Measurements from ENCODE around the gene LPIN3. TPM values are rescaled to one million over a fixed set of nuclear protein-coding genes. Genes with fewer than 3 reads are reported as not detected.

Gene LPIN3
- total and polyA plus RNA-seq, 2 experiments from 2014 or later, result 18.1 to 22.4 TPM

- Histone ChIP-seq H3K4me2 (no peak overlapping the region), H3K79me2 (no peaks in the 10 kb centered on the region), H3K9me3 (ENCODE audit: low read depth) (no peaks in the 10 kb centered on the region), H3K36me3 (replicated peaks; ENCODE audit: insufficient read depth, low read depth) (no peaks in the 10 kb centered on the region), H3K27me3 (no peaks in the 10 kb centered on the region), H3K9me2 (replicated peaks; ENCODE audit: insufficient read depth) (no peaks in the 10 kb centered on the region), H3K27ac (no peak overlapping the region), H3K4me3 (no peak overlapping the region), H2AFZ (no peak overlapping the region), H4K20me1 (ENCODE audit: insufficient read depth, poor library complexity, severe bottlenecking) (no peaks in the 10 kb centered on the region), H3K4me1 (ENCODE audit: insufficient read depth) (no peaks in the 10 kb centered on the region)
- TF ChIP-seq, protein P1, sequence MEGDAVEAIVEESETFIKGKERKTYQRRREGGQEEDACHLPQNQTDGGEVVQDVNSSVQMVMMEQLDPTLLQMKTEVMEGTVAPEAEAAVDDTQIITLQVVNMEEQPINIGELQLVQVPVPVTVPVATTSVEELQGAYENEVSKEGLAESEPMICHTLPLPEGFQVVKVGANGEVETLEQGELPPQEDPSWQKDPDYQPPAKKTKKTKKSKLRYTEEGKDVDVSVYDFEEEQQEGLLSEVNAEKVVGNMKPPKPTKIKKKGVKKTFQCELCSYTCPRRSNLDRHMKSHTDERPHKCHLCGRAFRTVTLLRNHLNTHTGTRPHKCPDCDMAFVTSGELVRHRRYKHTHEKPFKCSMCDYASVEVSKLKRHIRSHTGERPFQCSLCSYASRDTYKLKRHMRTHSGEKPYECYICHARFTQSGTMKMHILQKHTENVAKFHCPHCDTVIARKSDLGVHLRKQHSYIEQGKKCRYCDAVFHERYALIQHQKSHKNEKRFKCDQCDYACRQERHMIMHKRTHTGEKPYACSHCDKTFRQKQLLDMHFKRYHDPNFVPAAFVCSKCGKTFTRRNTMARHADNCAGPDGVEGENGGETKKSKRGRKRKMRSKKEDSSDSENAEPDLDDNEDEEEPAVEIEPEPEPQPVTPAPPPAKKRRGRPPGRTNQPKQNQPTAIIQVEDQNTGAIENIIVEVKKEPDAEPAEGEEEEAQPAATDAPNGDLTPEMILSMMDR (IDR thresholded peaks at IDR 0.05; ENCODE audit: poor library complexity), result no peak
- TF ChIP-seq EZH2 (IDR thresholded peaks at IDR 0.05; ENCODE audit: borderline replicate concordance), result no peak
- no peak for TF ChIP-seq EZH2phosphoT487 (IDR thresholded peaks at IDR 0.05; ENCODE audit: low read depth, severe bottlenecking, unreplicated experiment)
- no peak for DNase-seq (ENCODE audit: low spot score)
- WGBS (ENCODE audit: low lambda C conversion rate, missing lambda C conversion rate), result 91% methylated on average over 9 of the region's 9 CpGs
These were observed 54.5 kb downstream of the LPIN3 start for GRCh38 chr20:41394931-41395666.

DNA sequence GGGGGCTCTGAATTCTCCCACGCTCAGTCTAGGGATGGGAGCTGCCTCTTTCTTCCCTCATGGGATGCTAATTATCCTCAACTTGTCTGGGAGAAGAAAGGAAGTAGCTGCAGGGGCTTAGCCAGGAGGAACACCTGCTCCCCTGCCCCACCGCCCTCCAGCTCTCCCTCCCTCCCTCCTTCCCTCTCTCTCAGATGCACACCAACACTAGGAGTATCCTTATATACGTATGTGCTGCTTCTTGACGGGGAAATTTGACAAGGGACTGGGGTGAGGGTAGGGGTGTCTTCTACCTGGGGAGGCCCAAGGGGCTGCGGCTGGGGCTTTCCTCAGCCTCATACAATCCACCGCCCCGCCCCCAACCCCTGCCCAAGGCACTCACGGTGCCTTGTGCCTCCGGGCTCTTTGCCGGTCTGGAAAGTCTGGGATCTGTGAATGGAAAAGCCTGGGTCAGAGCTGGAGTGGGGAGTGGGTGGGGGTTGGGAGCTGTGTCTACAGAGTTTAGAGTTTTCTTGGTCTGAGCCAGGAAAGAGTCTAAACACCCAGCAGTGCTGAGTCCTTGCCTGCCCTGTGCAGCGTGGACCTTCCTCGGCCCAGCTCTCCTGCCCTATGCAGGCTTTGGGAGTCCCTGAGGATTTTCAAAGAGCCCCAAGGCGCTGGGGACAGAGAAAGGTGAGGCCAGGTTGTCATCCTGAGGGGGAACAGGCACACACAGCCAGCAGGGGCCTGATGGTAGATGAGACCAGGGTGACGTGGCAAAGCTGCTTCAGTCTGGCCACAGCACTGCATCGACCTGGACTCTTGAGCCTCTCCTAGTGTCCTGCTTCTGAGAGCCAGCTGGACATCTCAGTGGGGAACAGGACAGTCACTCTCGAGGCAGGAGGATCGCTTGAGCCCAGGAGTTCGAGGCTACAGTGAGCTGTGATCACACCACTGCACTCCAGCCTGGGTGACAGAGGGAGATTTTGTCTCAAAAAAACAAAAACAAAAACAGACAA lies 55.3 kb downstream of the LPIN3 start:
- Histone ChIP-seq H3K27me3 (no peaks in the 10 kb centered on the region), H3K4me1 (ENCODE audit: insufficient read depth) (no peaks in the 10 kb centered on the region), H3K79me2 (no peaks in the 10 kb centered on the region), H3K9me3 (ENCODE audit: low read depth) (no peaks in the 10 kb centered on the region), H2AFZ (no peak overlapping the region), H3K36me3 (replicated peaks; ENCODE audit: insufficient read depth, low read depth) (no peaks in the 10 kb centered on the region), H3K4me2 (no peak overlapping the region), H3K9me2 (replicated peaks; ENCODE audit: insufficient read depth) (no peaks in the 10 kb centered on the region), H4K20me1 (ENCODE audit: insufficient read depth, poor library complexity, severe bottlenecking) (no peaks in the 10 kb centered on the region), H3K4me3 (no peak overlapping the region), H3K27ac (no peak overlapping the region)
- TF ChIP-seq EZH2 (IDR thresholded peaks at IDR 0.05; ENCODE audit: borderline replicate concordance), result no peak
- TF ChIP-seq EZH2phosphoT487 (IDR thresholded peaks at IDR 0.05; ENCODE audit: low read depth, severe bottlenecking, unreplicated experiment), result no peak
- TF ChIP-seq, protein P1 (IDR thresholded peaks at IDR 0.05; ENCODE audit: poor library complexity), result no peak
- 55% methylated on average over 18 of the region's 18 CpGs for WGBS (ENCODE audit: low lambda C conversion rate, missing lambda C conversion rate)
- DNase-seq (ENCODE audit: low spot score), result no peak

GRCh38 chr20:41398408-41398807 lies 57.8 kb downstream of the LPIN3 start:
- Histone ChIP-seq H3K9me3 (ENCODE audit: low read depth) (no peaks in the 10 kb centered on the region), H3K27me3 (no peaks in the 10 kb centered on the region), H3K27ac (no peak overlapping the region), H3K9me2 (replicated peaks; ENCODE audit: insufficient read depth) (no peaks in the 10 kb centered on the region), H3K4me3 (no peak overlapping the region), H3K4me2 (no peak overlapping the region), H3K4me1 (ENCODE audit: insufficient read depth) (no peaks in the 10 kb centered on the region), H3K36me3 (replicated peaks; ENCODE audit: insufficient read depth, low read depth) (no peaks in the 10 kb centered on the region), H4K20me1 (ENCODE audit: insufficient read depth, poor library complexity, severe bottlenecking) (no peaks in the 10 kb centered on the region), H2AFZ (no peak overlapping the region), H3K79me2 (no peaks in the 10 kb centered on the region)
- DNase-seq (ENCODE audit: low spot score), result peak; percentile 57
- WGBS (ENCODE audit: low lambda C conversion rate, missing lambda C conversion rate), result 59% methylated on average over 2 of the region's 2 CpGs
- no peak for TF ChIP-seq EZH2 (IDR thresholded peaks at IDR 0.05; ENCODE audit: borderline replicate concordance)
- TF ChIP-seq, protein P1 (IDR thresholded peaks at IDR 0.05; ENCODE audit: poor library complexity), result no peak
- TF ChIP-seq EZH2phosphoT487 (IDR thresholded peaks at IDR 0.05; ENCODE audit: low read depth, severe bottlenecking, unreplicated experiment), result no peak

Measured in hepatocyte (in vitro differentiated cells).